ENCODE results near the gene ZNF428. TPM values are rescaled to one million over a fixed set of nuclear protein-coding genes. Genes with fewer than 3 reads are reported as not detected.

Gene ZNF428
- total and polyA plus RNA-seq, 2 experiments from 2014 or later, result 87.2 to 207 TPM

- no peaks in the 10 kb centered on the region for H3K4me1 ChIP-seq (ENCODE audit: low read depth)
- DNase-seq (ENCODE audit: low read depth in 1 of 2, low spot score in 1 of 2), result no peak
- no peak overlapping the region for H3K4me3 ChIP-seq
- H3K9me3 ChIP-seq (ENCODE audit: low read depth), result no peaks in the 10 kb centered on the region
- no peak overlapping the region for H3K27ac ChIP-seq
- no peak for TF ChIP-seq CTCF (IDR thresholded peaks at IDR 0.05; ENCODE audit: low read depth, low read length)
- no peaks in the 10 kb centered on the region for H3K27me3 ChIP-seq
- H3K36me3 ChIP-seq, result no peaks in the 10 kb centered on the region
Observed at GRCh38 chr19:43628646-43629326, 9.4 kb upstream of the ZNF428 start.

GRCh38 chr19:43626838-43627237, 7.4 kb upstream of the ZNF428 start:
- no peak for TF ChIP-seq CTCF (IDR thresholded peaks at IDR 0.05; ENCODE audit: low read depth, low read length)
- H3K27me3 ChIP-seq, result no peaks in the 10 kb centered on the region

GRCh38 chr19:43625918-43626579, 6.6 kb upstream of the ZNF428 start:
- Histone ChIP-seq H3K27me3 (no peaks in the 10 kb centered on the region), H3K4me1 (ENCODE audit: low read depth) (no peaks in the 10 kb centered on the region), H3K27ac (no peak overlapping the region), H3K9me3 (ENCODE audit: low read depth) (no peaks in the 10 kb centered on the region), H3K36me3 (peaks cover 3% of the 10 kb centered on the region), H3K4me3 (no peak overlapping the region)
- TF ChIP-seq CTCF (IDR thresholded peaks at IDR 0.05; ENCODE audit: low read depth, low read length), result peak; percentile 6
- DNase-seq (ENCODE audit: low read depth in 1 of 2, low spot score in 1 of 2), result peak; percentile 13 to 43

More at GRCh38 chr19:43626838-43627237, 7.4 kb upstream of the ZNF428 start:
- DNase-seq (ENCODE audit: low read depth in 1 of 2, low spot score in 1 of 2), result no peak
- Histone ChIP-seq H3K4me3 (no peak overlapping the region), H3K36me3 (peaks cover 3% of the 10 kb centered on the region), H3K9me3 (ENCODE audit: low read depth) (no peaks in the 10 kb centered on the region), H3K4me1 (ENCODE audit: low read depth) (no peaks in the 10 kb centered on the region), H3K27ac (no peak overlapping the region)

GRCh38 chr19:43624933-43625332, 5.5 kb upstream of the ZNF428 start:
- Histone ChIP-seq H3K27ac (no peak overlapping the region), H3K4me1 (ENCODE audit: low read depth) (peaks cover 4% of the 10 kb centered on the region), H3K4me3 (no peak overlapping the region), H3K27me3 (no peaks in the 10 kb centered on the region), H3K9me3 (ENCODE audit: low read depth) (no peaks in the 10 kb centered on the region), H3K36me3 (peaks cover 3% of the 10 kb centered on the region)
- peak; percentile 25 for TF ChIP-seq CTCF (IDR thresholded peaks at IDR 0.05; ENCODE audit: low read depth, low read length)
- peak; percentile 57 to 62 for DNase-seq (ENCODE audit: low read depth in 1 of 2, low spot score in 1 of 2)

- no peak for DNase-seq (ENCODE audit: low read depth in 1 of 2, low spot score in 1 of 2)
- no peaks in the 10 kb centered on the region for H3K9me3 ChIP-seq (ENCODE audit: low read depth)
- H3K4me1 ChIP-seq (ENCODE audit: low read depth), result peaks cover 4% of the 10 kb centered on the region
- peaks cover 3% of the 10 kb centered on the region for H3K36me3 ChIP-seq
- no peak overlapping the region for H3K27ac ChIP-seq
- H3K27me3 ChIP-seq, result no peaks in the 10 kb centered on the region
- TF ChIP-seq CTCF (IDR thresholded peaks at IDR 0.05; ENCODE audit: low read depth, low read length), result no peak
- no peak overlapping the region for H3K4me3 ChIP-seq
Observed at GRCh38 chr19:43623889-43624670, 4.7 kb upstream of the ZNF428 start.
